ENCODE measurements around the gene HSD17B3. TPM values are rescaled to one million over a fixed set of nuclear protein-coding genes. Genes with fewer than 3 reads are reported as not detected.

The HSD17B3 gene
- total RNA-seq, 1 donor from 2014 or later, result not detected

GRCh38 chr9:96209407-96210271, 92.3 kb downstream of the HSD17B3 start:
- H3K4me1 Mint-ChIP-seq (ENCODE audit: low read depth), result peaks cover 5% of the 10 kb centered on the region
- no peaks in the 10 kb centered on the region for H3K36me3 Mint-ChIP-seq (ENCODE audit: low read depth)
- H3K27me3 Mint-ChIP-seq (ENCODE audit: low read depth), result peaks cover 14% of the 10 kb centered on the region
- H3K4me3 Mint-ChIP-seq (ENCODE audit: unreplicated experiment), result no peak overlapping the region
- TF ChIP-seq, protein P1, sequence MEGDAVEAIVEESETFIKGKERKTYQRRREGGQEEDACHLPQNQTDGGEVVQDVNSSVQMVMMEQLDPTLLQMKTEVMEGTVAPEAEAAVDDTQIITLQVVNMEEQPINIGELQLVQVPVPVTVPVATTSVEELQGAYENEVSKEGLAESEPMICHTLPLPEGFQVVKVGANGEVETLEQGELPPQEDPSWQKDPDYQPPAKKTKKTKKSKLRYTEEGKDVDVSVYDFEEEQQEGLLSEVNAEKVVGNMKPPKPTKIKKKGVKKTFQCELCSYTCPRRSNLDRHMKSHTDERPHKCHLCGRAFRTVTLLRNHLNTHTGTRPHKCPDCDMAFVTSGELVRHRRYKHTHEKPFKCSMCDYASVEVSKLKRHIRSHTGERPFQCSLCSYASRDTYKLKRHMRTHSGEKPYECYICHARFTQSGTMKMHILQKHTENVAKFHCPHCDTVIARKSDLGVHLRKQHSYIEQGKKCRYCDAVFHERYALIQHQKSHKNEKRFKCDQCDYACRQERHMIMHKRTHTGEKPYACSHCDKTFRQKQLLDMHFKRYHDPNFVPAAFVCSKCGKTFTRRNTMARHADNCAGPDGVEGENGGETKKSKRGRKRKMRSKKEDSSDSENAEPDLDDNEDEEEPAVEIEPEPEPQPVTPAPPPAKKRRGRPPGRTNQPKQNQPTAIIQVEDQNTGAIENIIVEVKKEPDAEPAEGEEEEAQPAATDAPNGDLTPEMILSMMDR (IDR thresholded peaks at IDR 0.05), result no peak
- DNase-seq (ENCODE audit: low spot score), result no peak
- peaks cover 2% of the 10 kb centered on the region for H3K9me3 Mint-ChIP-seq (ENCODE audit: low read depth)
- no peak overlapping the region for H3K27ac Mint-ChIP-seq (ENCODE audit: unreplicated experiment)

DNA sequence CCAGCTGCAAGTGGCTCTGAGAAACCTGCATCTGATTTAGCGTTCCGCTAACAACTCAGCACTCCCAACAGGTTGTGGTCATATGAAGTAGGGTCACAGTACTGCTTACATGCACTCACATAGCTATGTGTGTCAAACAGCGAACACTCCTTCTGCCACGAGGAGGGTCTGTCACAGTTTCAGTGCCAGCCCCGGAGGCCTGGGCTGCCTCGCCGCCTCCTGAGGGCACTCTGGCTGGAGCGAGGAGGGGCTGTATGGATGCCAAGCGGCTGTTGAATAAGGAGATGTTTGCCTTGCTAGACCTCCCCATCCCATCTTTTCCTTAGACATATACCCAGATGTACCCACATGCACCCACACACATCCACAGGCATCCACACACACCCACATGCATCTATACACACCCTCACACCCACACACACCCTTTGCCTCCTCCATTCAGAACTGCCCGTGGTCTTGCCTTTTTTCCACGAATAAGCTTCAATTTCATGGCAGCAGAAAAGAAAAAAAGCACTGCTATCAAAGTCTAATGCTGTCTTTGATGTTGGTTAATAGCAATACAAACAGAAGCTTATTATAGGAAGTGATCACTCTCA, 95.7 kb downstream of the HSD17B3 start:
- Mint-ChIP-seq H3K36me3 (ENCODE audit: low read depth) (no peaks in the 10 kb centered on the region), H3K27me3 (ENCODE audit: low read depth) (peaks cover 12% of the 10 kb centered on the region), H3K9me3 (ENCODE audit: low read depth) (peaks cover 3% of the 10 kb centered on the region), H3K27ac (ENCODE audit: unreplicated experiment) (no peak overlapping the region), H3K4me3 (ENCODE audit: unreplicated experiment) (no peak overlapping the region), H3K4me1 (ENCODE audit: low read depth) (peaks cover 5% of the 10 kb centered on the region)
- TF ChIP-seq, protein P1 (IDR thresholded peaks at IDR 0.05), result no peak
- DNase-seq (ENCODE audit: low spot score), result no peak

- TF ChIP-seq, protein P1 (IDR thresholded peaks at IDR 0.05), result no peak
- Mint-ChIP-seq H3K27ac (ENCODE audit: unreplicated experiment) (no peak overlapping the region), H3K36me3 (ENCODE audit: low read depth) (no peaks in the 10 kb centered on the region), H3K27me3 (ENCODE audit: low read depth) (peaks cover 13% of the 10 kb centered on the region), H3K9me3 (ENCODE audit: low read depth) (peaks cover 3% of the 10 kb centered on the region), H3K4me3 (ENCODE audit: unreplicated experiment) (no peak overlapping the region), H3K4me1 (ENCODE audit: low read depth) (peaks cover 5% of the 10 kb centered on the region)
- no peak for DNase-seq (ENCODE audit: low spot score)
Measured at GRCh38 chr9:96204853-96205252, 97.1 kb downstream of the HSD17B3 start.

DNA sequence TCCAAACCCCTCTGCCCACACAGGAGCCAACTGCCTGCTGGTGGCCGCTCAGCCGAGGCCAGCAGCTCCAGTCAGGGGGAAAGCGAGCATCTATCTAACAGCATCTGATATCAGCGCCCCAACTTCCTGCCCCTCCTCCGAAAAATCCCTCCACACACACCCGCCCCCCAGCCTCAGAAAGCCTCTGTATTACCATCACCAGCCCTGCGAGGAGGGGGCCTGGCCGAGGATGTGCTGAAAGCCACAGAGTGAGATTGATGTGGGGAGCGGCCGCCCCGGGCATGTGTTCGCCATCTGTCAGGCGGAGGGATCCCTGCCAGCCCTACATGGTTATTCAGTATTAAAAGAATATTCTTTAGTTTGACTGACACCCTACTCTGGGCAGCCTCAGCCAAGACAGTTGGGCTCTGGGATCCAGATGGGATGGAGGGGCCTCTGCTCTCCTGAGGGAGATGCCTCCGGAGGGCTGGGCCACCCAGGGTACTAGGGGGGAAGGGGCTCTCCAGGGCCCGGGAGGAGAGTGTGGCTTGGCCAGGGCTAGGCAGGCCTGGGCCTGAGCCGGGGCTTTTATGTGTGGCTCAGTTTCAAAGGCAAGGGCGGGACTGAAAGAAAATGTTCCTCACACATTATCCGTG, 98.0 kb downstream of the HSD17B3 start:
- no peak overlapping the region for H3K27ac Mint-ChIP-seq (ENCODE audit: unreplicated experiment)
- TF ChIP-seq, protein P1 (IDR thresholded peaks at IDR 0.05), result no peak

More for the DNA sequence above, 98.0 kb downstream of the HSD17B3 start:
- no peak for DNase-seq (ENCODE audit: low spot score)
- H3K4me3 Mint-ChIP-seq (ENCODE audit: unreplicated experiment), result no peak overlapping the region
- peaks cover 17% of the 10 kb centered on the region for H3K27me3 Mint-ChIP-seq (ENCODE audit: low read depth)
- H3K4me1 Mint-ChIP-seq (ENCODE audit: low read depth), result no peaks in the 10 kb centered on the region
- H3K36me3 Mint-ChIP-seq (ENCODE audit: low read depth), result no peaks in the 10 kb centered on the region
- H3K9me3 Mint-ChIP-seq (ENCODE audit: low read depth), result peaks cover 3% of the 10 kb centered on the region

Measured in chondrocyte (in vitro differentiated cells).